Smooth muscle cell (in vitro differentiated cells): ENCODE data around the gene F2. TPM values are rescaled to one million over a fixed set of nuclear protein-coding genes. Genes with fewer than 3 reads are reported as not detected.
A peak's percentile ranks its signal among the peaks of the same experiment; 100 is the strongest.
"Not testable (repeated sequence)": the region's sequence is repeated elsewhere in the genome, so short reads cannot be mapped to it uniquely, and the experiment has no call there.

Source experiments
- DNase-seq: peaks from one replicate; lab custom pipeline; 2025; ENCODE audit not compliant: unreplicated experiment; lab: John Stamatoyannopoulos, UW
- H2AFZ ChIP-seq: fragments of 200-600 bp; sonication (generic); 2 replicates; pipeline ENCODE4 v1.6.0; 2016; ENCODE audit warnings: antibody characterized with exemption, low read depth, mild to moderate bottlenecking
- H3F3A ChIP-seq: fragments of 200-600 bp; sonication (generic); 2 replicates; pipeline ENCODE4 v1.6.0; 2017; ENCODE audit warnings: antibody characterized with exemption, low read depth
- H3K27ac ChIP-seq: fragments of 200-600 bp; sonication (generic); 2 replicates; pipeline ENCODE4 v1.5.1; 2016; ENCODE audit warnings: low read depth, mild to moderate bottlenecking
- H3K27me3 ChIP-seq: fragments of 200-600 bp; sonication (generic); 2 replicates; pipeline ENCODE4 v1.6.1; 2016; ENCODE audit warnings: low read depth, mild to moderate bottlenecking
- H3K36me3 ChIP-seq: fragments of 200-600 bp; sonication (generic); 2 replicates; pipeline ENCODE4 v1.5.1; 2016; ENCODE audit warnings: low read depth
- H3K4me1 ChIP-seq: fragments of 200-600 bp; sonication (generic); 2 replicates; pipeline ENCODE4 v1.5.1; 2016; ENCODE audit warnings: low read depth
- H3K4me2 ChIP-seq: fragments of 200-600 bp; sonication (generic); 2 replicates; pipeline ENCODE4 v1.6.0; 2016; ENCODE audit warnings: mild to moderate bottlenecking
- H3K4me3 ChIP-seq: fragments of 200-600 bp; sonication (generic); 2 replicates; pipeline ENCODE4 v1.5.1; 2016; ENCODE audit warnings: mild to moderate bottlenecking
- H3K79me2 ChIP-seq: fragments of 200-600 bp; sonication (generic); 2 replicates; pipeline ENCODE4 v1.6.0; 2016; ENCODE audit warnings: low read depth, mild to moderate bottlenecking
- H3K9ac ChIP-seq: fragments of 200-600 bp; sonication (generic); 2 replicates; pipeline ENCODE4 v1.6.0; 2016; ENCODE audit warnings: low read depth
- H3K9me3 ChIP-seq: fragments of 200-600 bp; sonication (generic); replicated peaks from 2 replicates; pipeline ENCODE4 v1.5.1; 2016; ENCODE audit warnings: low read depth
- H4K20me1 ChIP-seq: fragments of 200-600 bp; sonication (generic); 2 replicates; pipeline ENCODE4 v1.6.0; 2016; ENCODE audit warnings: low read depth
- CTCF ChIP-seq: fragments of 200-600 bp; sonication (generic); IDR thresholded peaks from 2 replicates; pipeline ENCODE4 v1.5.1; 2017; ENCODE audit warnings: borderline replicate concordance, mild to moderate bottlenecking, antibody characterized with exemption; ENCODE audit not compliant: insufficient read depth, poor library complexity, severe bottlenecking
- WGBS: methylation state at CpG from one replicate; pipeline ENCODE4 v1.1.7; 2016; ENCODE audit warnings: low lambda C conversion rate; 5-methylcytosine and 5-hydroxymethylcytosine counted together
- polyA plus RNA-seq: library from polyadenylated mRNA; unstranded; fragments of >200 nt; fragmentation: Nextera tagmentation; extraction: Ambion mirVana; gene quantifications from 2 replicates; pipeline ENCODE4 v1.2.1, GENCODE V29; 2016
- total RNA-seq: library from RNA; depleted of rRNA; stranded (reverse); fragments of >200 nt; gene quantifications from 2 replicates; pipeline ENCODE4 v1.2.3, GENCODE V29; 2014

F2 gene
- total and polyA plus RNA-seq, 2 experiments from 2014 or later, result 0.21 to 0.27 TPM

- H3K27me3 ChIP-seq, result no peaks in the 10 kb centered on the region
- no peak for TF ChIP-seq CTCF
- peak overlapping the region; percentile 63 for H3K27ac ChIP-seq
- no peak overlapping the region for H3K4me3 ChIP-seq
- H3K9ac ChIP-seq, result peak overlapping the region; percentile 17
- no peaks in the 10 kb centered on the region for H4K20me1 ChIP-seq
- H3K79me2 ChIP-seq, result no peaks in the 10 kb centered on the region
- WGBS, result 72% methylated on average over 10 of the region's 10 CpGs
- H3K4me2 ChIP-seq, result no peak overlapping the region
- peaks cover 5% of the 10 kb centered on the region for H3F3A ChIP-seq
- H3K4me1 ChIP-seq, result peaks cover 4% of the 10 kb centered on the region
- H2AFZ ChIP-seq, result no peak overlapping the region
- H3K36me3 ChIP-seq, result no peaks in the 10 kb centered on the region
- DNase-seq, result no peak
- H3K9me3 ChIP-seq, result no peaks in the 10 kb centered on the region
Measured at GRCh38 chr11:46710821-46711269, 8.2 kb upstream of the F2 start.

- peaks cover 4% of the 10 kb centered on the region for H3K4me1 ChIP-seq
- no peaks in the 10 kb centered on the region for H3K36me3 ChIP-seq
- H3K4me3 ChIP-seq, result no peak overlapping the region
- H3K79me2 ChIP-seq, result no peaks in the 10 kb centered on the region
- H3K9ac ChIP-seq, result peak overlapping the region; percentile 17
- H3K4me2 ChIP-seq, result no peak overlapping the region
- H2AFZ ChIP-seq, result no peak overlapping the region
- H3K27ac ChIP-seq, result peak overlapping the region; percentile 63
- DNase-seq, result no peak
- H3K27me3 ChIP-seq, result no peaks in the 10 kb centered on the region
- 93% methylated on average over 5 of the region's 5 CpGs for WGBS
- no peak for TF ChIP-seq CTCF
- H3F3A ChIP-seq, result peaks cover 5% of the 10 kb centered on the region
- H3K9me3 ChIP-seq, result no peaks in the 10 kb centered on the region
- H4K20me1 ChIP-seq, result no peaks in the 10 kb centered on the region
Measured at GRCh38 chr11:46711303-46711702, 7.7 kb upstream of the F2 start.

GRCh38 chr11:46712874-46713576, 6.0 kb upstream of the F2 start:
- H3K79me2 ChIP-seq, result no peaks in the 10 kb centered on the region
- H3F3A ChIP-seq, result peaks cover 5% of the 10 kb centered on the region
- H3K9ac ChIP-seq, result no peak overlapping the region
- H2AFZ ChIP-seq, result no peak overlapping the region
- no peak overlapping the region for H3K4me2 ChIP-seq
- H3K36me3 ChIP-seq, result no peaks in the 10 kb centered on the region
- DNase-seq, result no peak
- no peaks in the 10 kb centered on the region for H4K20me1 ChIP-seq
- H3K4me1 ChIP-seq, result peaks cover 4% of the 10 kb centered on the region
- H3K27ac ChIP-seq, result no peak overlapping the region
- no peak for TF ChIP-seq CTCF
- no peak overlapping the region for H3K4me3 ChIP-seq
- 90% methylated on average over 7 of the region's 7 CpGs for WGBS
- H3K27me3 ChIP-seq, result no peaks in the 10 kb centered on the region
- H3K9me3 ChIP-seq, result no peaks in the 10 kb centered on the region

- not testable (repeated sequence) for H2AFZ ChIP-seq, H3K4me1 ChIP-seq, H3K79me2 ChIP-seq, H3K9ac ChIP-seq, DNase-seq, H3K4me2 ChIP-seq, H3K27ac ChIP-seq, H3K36me3 ChIP-seq, H3K4me3 ChIP-seq, H4K20me1 ChIP-seq, H3K27me3 ChIP-seq, H3K9me3 ChIP-seq, H3F3A ChIP-seq
- WGBS, result 95% methylated on average over 2 of the region's 2 CpGs
Measured at GRCh38 chr11:46717825-46718154, 1.2 kb upstream of the F2 start.
